Measurements from ENCODE around the gene GPATCH4.

GRCh38 chr1:156549390-156549789, 51.9 kb downstream of the GPATCH4 start:
- TF ChIP-seq CTCF (IDR thresholded peaks at IDR 0.05) (peak in 2 of 6 experiments; percentile 9 to 18), POLR2A (IDR thresholded peaks at IDR 0.05) (no peak)
